ENCODE results near the gene THBS4. TPM values are rescaled to one million over a fixed set of nuclear protein-coding genes. Genes with fewer than 3 reads are reported as not detected.

The THBS4 gene
- total and polyA plus RNA-seq, 2 donors from 2014 or later, result 1.4 to 1.8 TPM

DNA sequence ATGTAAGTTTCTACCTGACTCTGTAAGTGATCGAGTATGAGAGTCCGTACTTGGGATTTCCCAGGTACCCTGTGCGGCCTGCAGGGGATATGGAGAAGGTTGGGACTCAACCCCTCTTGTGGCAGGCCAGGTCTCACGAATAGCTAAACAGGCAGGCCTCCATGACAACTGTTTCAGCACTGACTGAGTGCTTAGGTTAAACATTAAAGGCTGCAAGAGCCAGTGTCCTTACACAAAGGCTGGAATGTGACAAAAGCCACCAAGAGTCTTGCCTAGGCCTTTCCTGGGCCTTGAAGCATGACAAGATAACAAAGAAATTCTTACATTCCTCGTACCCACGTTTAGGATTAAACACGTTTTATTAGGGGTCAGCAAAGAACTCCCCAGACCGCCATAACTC lies 58.6 kb downstream of the THBS4 start:
- no peak overlapping the region for H3K27ac ChIP-seq (ENCODE audit: low read depth in 2 of 2, low read length in 2 of 2)
- no peaks in the 10 kb centered on the region for H3K9me3 ChIP-seq (ENCODE audit: control insufficient read depth in 2 of 3, insufficient read depth in 1 of 3, low read length in 3 of 3)
- H3K27me3 ChIP-seq (ENCODE audit: control insufficient read depth, insufficient read depth, low read length), result no peaks in the 10 kb centered on the region
- DNase-seq, result peak in 4 of 5 donors; percentile 69 to 92 (median 82)
- no peak overlapping the region for H3K4me3 ChIP-seq (ENCODE audit: low read length in 3 of 3)
- no peak for FAIRE-seq
- TF ChIP-seq, protein P1, sequence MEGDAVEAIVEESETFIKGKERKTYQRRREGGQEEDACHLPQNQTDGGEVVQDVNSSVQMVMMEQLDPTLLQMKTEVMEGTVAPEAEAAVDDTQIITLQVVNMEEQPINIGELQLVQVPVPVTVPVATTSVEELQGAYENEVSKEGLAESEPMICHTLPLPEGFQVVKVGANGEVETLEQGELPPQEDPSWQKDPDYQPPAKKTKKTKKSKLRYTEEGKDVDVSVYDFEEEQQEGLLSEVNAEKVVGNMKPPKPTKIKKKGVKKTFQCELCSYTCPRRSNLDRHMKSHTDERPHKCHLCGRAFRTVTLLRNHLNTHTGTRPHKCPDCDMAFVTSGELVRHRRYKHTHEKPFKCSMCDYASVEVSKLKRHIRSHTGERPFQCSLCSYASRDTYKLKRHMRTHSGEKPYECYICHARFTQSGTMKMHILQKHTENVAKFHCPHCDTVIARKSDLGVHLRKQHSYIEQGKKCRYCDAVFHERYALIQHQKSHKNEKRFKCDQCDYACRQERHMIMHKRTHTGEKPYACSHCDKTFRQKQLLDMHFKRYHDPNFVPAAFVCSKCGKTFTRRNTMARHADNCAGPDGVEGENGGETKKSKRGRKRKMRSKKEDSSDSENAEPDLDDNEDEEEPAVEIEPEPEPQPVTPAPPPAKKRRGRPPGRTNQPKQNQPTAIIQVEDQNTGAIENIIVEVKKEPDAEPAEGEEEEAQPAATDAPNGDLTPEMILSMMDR (IDR thresholded peaks at IDR 0.05; ENCODE audit: borderline replicate concordance, extremely low read depth, insufficient read depth), result no peak
- intact Hi-C loops (cut with DNase I), result loop anchor here (10.0 kb wide), 1 partner anchor 201 kb away; no protein-coding TSS in a partner anchor
- H3K36me3 ChIP-seq (ENCODE audit: control insufficient read depth in 2 of 3, insufficient read depth in 3 of 3, low read length in 3 of 3), result no peaks in the 10 kb centered on the region
- H3K4me1 ChIP-seq (ENCODE audit: control insufficient read depth in 2 of 3, insufficient read depth in 2 of 3, low read depth in 1 of 3, low read length in 3 of 3), result peaks cover 0 to 15% (median 5%) of the 10 kb centered on the region in 3 donors
- no peak overlapping the region for H3K9ac ChIP-seq (ENCODE audit: low read length in 3 of 3)

DNA sequence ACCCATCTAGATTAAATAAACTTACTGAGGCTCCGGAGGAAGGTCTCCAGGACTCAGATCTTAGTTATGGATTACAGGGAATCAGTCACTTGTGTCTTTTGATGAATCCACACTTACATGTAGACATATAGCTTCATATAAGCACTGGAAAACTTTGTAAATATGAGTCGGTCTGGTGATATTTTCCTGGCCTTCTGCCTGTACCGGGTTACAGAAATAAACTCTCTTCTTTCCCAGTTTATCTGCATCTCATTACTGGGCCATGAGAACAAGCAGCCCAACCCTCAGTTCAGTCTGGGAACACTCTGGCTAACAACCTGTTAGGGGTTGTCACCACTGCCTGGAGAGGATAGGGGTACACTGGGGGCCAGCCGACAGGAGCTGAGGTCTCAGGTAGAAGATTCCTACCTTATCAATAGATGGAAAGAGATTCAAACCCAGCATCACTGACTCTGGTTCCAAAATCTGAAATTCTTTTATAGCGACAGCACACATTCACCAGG lies 59.1 kb downstream of the THBS4 start:
- H3K27ac ChIP-seq (ENCODE audit: low read depth in 2 of 2, low read length in 2 of 2), result no peak overlapping the region
- H3K36me3 ChIP-seq (ENCODE audit: control insufficient read depth in 2 of 3, insufficient read depth in 3 of 3, low read length in 3 of 3), result no peaks in the 10 kb centered on the region
- H3K9ac ChIP-seq (ENCODE audit: low read length in 3 of 3), result no peak overlapping the region
- H3K4me1 ChIP-seq (ENCODE audit: control insufficient read depth in 2 of 3, insufficient read depth in 2 of 3, low read depth in 1 of 3, low read length in 3 of 3), result peaks cover 0 to 15% (median 5%) of the 10 kb centered on the region in 3 donors
- DNase-seq, result no peak
- no peaks in the 10 kb centered on the region for H3K9me3 ChIP-seq (ENCODE audit: control insufficient read depth in 2 of 3, insufficient read depth in 1 of 3, low read length in 3 of 3)
- H3K4me3 ChIP-seq (ENCODE audit: low read length in 3 of 3), result no peak overlapping the region
- H3K27me3 ChIP-seq (ENCODE audit: control insufficient read depth, insufficient read depth, low read length), result no peaks in the 10 kb centered on the region
- intact Hi-C loops (cut with DNase I), result loop anchor here (10.0 kb wide), 1 partner anchor 201 kb away; no protein-coding TSS in a partner anchor
- TF ChIP-seq, protein P1 (IDR thresholded peaks at IDR 0.05; ENCODE audit: borderline replicate concordance, extremely low read depth, insufficient read depth), result no peak
- FAIRE-seq, result no peak

DNA sequence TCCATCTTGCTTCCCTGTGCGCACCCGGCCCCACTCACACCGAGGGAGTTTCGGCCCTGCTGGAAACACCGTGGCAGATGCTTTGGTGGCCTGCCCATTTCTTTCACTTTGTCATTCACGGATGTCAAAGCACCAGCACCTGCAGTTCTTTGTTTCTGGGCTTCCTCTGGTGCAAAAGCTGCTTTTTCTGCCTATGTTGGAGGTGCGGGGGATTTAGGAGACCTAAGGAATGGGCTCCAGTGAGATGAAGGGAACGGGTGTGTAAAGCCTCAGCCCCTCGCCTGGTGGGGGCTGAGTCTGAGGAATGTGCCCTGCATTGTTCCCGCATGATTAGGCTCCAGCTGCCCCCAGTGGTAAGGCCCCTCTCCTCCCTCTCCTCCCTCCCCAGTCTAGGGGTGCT lies 62.3 kb downstream of the THBS4 start:
- no peak overlapping the region for H3K27ac ChIP-seq (ENCODE audit: low read depth in 2 of 2, low read length in 2 of 2)
- H3K4me3 ChIP-seq (ENCODE audit: low read length in 3 of 3), result no peak overlapping the region
- peaks cover 0 to 15% (median 3%) of the 10 kb centered on the region in 3 donors for H3K4me1 ChIP-seq (ENCODE audit: control insufficient read depth in 2 of 3, insufficient read depth in 2 of 3, low read depth in 1 of 3, low read length in 3 of 3)
- TF ChIP-seq, protein P1 (IDR thresholded peaks at IDR 0.05; ENCODE audit: borderline replicate concordance, extremely low read depth, insufficient read depth), result no peak
- H3K9me3 ChIP-seq (ENCODE audit: control insufficient read depth in 2 of 3, insufficient read depth in 1 of 3, low read length in 3 of 3), result no peaks in the 10 kb centered on the region
- DNase-seq (peak in 2 of 5 donors; percentile 19 to 49), FAIRE-seq (no peak)
- H3K9ac ChIP-seq (ENCODE audit: low read length in 3 of 3), result no peak overlapping the region
- H3K27me3 ChIP-seq (ENCODE audit: control insufficient read depth, insufficient read depth, low read length), result no peaks in the 10 kb centered on the region
- H3K36me3 ChIP-seq (ENCODE audit: control insufficient read depth in 2 of 3, insufficient read depth in 3 of 3, low read length in 3 of 3), result no peaks in the 10 kb centered on the region
- intact Hi-C loops (cut with DNase I), result loop anchor here (10.0 kb wide), 1 partner anchor 197 kb away; no protein-coding TSS in a partner anchor

DNA sequence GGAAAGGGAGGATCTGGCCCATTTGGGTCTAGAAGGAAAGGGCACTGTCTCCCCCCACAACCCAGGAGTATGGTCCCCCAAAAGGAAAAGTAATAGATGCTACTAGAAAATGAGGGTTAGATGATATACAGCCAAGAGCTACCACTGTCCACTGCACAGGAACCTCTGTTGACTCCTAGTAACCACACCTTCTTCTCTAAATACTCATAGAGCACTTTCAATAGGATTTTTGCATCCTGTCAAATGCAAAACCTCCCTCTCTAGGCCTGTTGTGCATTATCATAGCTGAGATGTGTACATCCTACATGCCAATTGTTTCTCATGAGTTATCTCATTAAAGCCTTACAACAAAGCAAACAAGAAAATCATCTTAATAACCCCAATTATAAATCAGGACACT lies 66.8 kb downstream of the THBS4 start:
- TF ChIP-seq, protein P1 (IDR thresholded peaks at IDR 0.05; ENCODE audit: borderline replicate concordance, extremely low read depth, insufficient read depth), result no peak
- DNase-seq (no peak), FAIRE-seq (no peak)
- intact Hi-C loops (cut with DNase I), result no loop called here
- Histone ChIP-seq H3K9me3 (ENCODE audit: control insufficient read depth in 2 of 3, insufficient read depth in 1 of 3, low read length in 3 of 3) (no peaks in the 10 kb centered on the region), H3K27me3 (ENCODE audit: control insufficient read depth, insufficient read depth, low read length) (no peaks in the 10 kb centered on the region), H3K4me1 (ENCODE audit: control insufficient read depth in 2 of 3, insufficient read depth in 2 of 3, low read depth in 1 of 3, low read length in 3 of 3) (no peaks in the 10 kb centered on the region), H3K9ac (ENCODE audit: low read length in 3 of 3) (no peak overlapping the region), H3K36me3 (ENCODE audit: control insufficient read depth in 2 of 3, insufficient read depth in 3 of 3, low read length in 3 of 3) (no peaks in the 10 kb centered on the region), H3K27ac (ENCODE audit: low read depth in 2 of 2, low read length in 2 of 2) (no peak overlapping the region), H3K4me3 (ENCODE audit: low read length in 3 of 3) (no peak overlapping the region)
